K562 (cell line): ENCODE measurements around the gene BTD. TPM values are rescaled to one million over a fixed set of nuclear protein-coding genes. Genes with fewer than 3 reads are reported as not detected.

Experiments used
- ADNP ChIP-seq: fragments of 200-800 bp; sonication (Bioruptor generic); IDR thresholded peaks from 2 replicates; pipeline ENCODE4 v1.6.1; 2016; ENCODE audit warnings: missing genetic modification characterization, missing compliant biosample characterization
- BRF2 ChIP-seq: IDR thresholded peaks from 3 replicates; pipeline ENCODE4 v1.6.1; 2011; ENCODE audit warnings: borderline replicate concordance, mild to moderate bottlenecking; ENCODE audit not compliant: insufficient read length, insufficient read depth
- CHD1 ChIP-seq: fragments of 200-600 bp; sonication (generic); IDR thresholded peaks from one replicate; pipeline ENCODE4 v1.6.1; 2012; ENCODE audit warnings: mild to moderate bottlenecking, moderate library complexity, low read length, inconsistent platforms
- EWSR1 ChIP-seq: fragments of 450-650 bp; IDR thresholded peaks from 2 replicates; pipeline ENCODE4 v1.6.1; 2018; ENCODE audit warnings: borderline replicate concordance, mild to moderate bottlenecking, low read depth, moderate library complexity; ENCODE audit not compliant: partially characterized antibody
- FUS ChIP-seq: fragments of 200-400 bp; formaldehyde crosslinking; optimal IDR thresholded peaks from 2 replicates; pipeline ENCODE3; 2017; ENCODE audit warnings: low read depth, low read length
- GMEB1 ChIP-seq: fragments of 250-450 bp; sonication (Bioruptor Pico); IDR thresholded peaks from 2 replicates; pipeline ENCODE4 v1.4.0; 2020; ENCODE audit warnings: mild to moderate bottlenecking
- HDAC2 ChIP-seq: fragments of 450-650 bp; IDR thresholded peaks from 2 replicates; pipeline ENCODE4 v1.6.1; 2016; ENCODE audit warnings: mild to moderate bottlenecking
- ILF3 ChIP-seq: fragments of 450-650 bp; IDR thresholded peaks from 2 replicates; pipeline ENCODE4 v1.6.1; 2018; ENCODE audit warnings: antibody characterized with exemption, mild to moderate bottlenecking, moderate library complexity, borderline replicate concordance
- KAT8 ChIP-seq: fragments of 450-650 bp; IDR thresholded peaks from 2 replicates; pipeline ENCODE4 v1.6.1; 2016; ENCODE audit warnings: low read depth, mild to moderate bottlenecking
- NONO ChIP-seq, 2 experiments: fragments of 200-400 bp in 1 of 2; fragments of 450-650 bp in 1 of 2; formaldehyde crosslinking in 1 of 2; IDR thresholded peaks; 2 replicates each; pipeline ENCODE4 v1.6.1; 2017; ENCODE audit warnings: low read depth in 2 of 2, mild to moderate bottlenecking in 2 of 2, moderate library complexity in 2 of 2, low read length in 1 of 2
- NR0B1 ChIP-seq: fragments of 450-650 bp; IDR thresholded peaks from one replicate; pipeline ENCODE4 v1.6.1; 2018; ENCODE audit warnings: mild to moderate bottlenecking, moderate library complexity; ENCODE audit not compliant: partially characterized antibody
- NR2F6 ChIP-seq: fragments of 450-650 bp; formaldehyde crosslinking; IDR thresholded peaks from 2 replicates; pipeline ENCODE4 v1.4.0; 2020; ENCODE audit warnings: mild to moderate bottlenecking
- RBM34 ChIP-seq: fragments of 200-400 bp; formaldehyde crosslinking; IDR thresholded peaks from 2 replicates; pipeline ENCODE4 v1.6.1; 2018; ENCODE audit warnings: low read length, borderline replicate concordance; ENCODE audit not compliant: insufficient read depth
- RNF2 ChIP-seq: sonication (generic); IDR thresholded peaks from 2 replicates; pipeline ENCODE4 v1.6.1; 2016
- SAFB ChIP-seq: fragments of 200-400 bp; formaldehyde crosslinking; IDR thresholded peaks from 2 replicates; pipeline ENCODE4 v1.6.1; 2017; ENCODE audit warnings: low read depth, low read length, borderline replicate concordance
- SIX5 ChIP-seq, 2 experiments: IDR thresholded peaks; 2 replicates each; pipeline ENCODE4 v1.6.1; 2011; ENCODE audit warnings: low read length in 2 of 2, borderline replicate concordance in 1 of 2, low read depth in 1 of 2, mild to moderate bottlenecking in 1 of 2, moderate library complexity in 1 of 2; ENCODE audit not compliant: insufficient read depth in 1 of 2
- SMC3 ChIP-seq: conservative IDR thresholded peaks from 2 replicates; pipeline ENCODE4 v1.6.1; 2011; ENCODE audit warnings: low read depth, low read length, improper control_type of control experiment; ENCODE audit not compliant: insufficient read depth
- SP2 ChIP-seq: IDR thresholded peaks from 2 replicates; pipeline ENCODE4 v1.6.1; 2011; ENCODE audit warnings: mild to moderate bottlenecking, low read depth, low read length, moderate library complexity; ENCODE audit not compliant: poor library complexity, severe bottlenecking; ENCODE audit errors: extremely low read depth
- TAF7 ChIP-seq: fragments of 450-650 bp; IDR thresholded peaks from 2 replicates; pipeline ENCODE4 v1.6.1; 2016; ENCODE audit warnings: missing genetic modification characterization, missing compliant biosample characterization
- TCF7L2 ChIP-seq: fragments of 150-350 bp; IDR thresholded peaks from 2 replicates; pipeline ENCODE4 v1.6.1; 2016; ENCODE audit warnings: low read depth, mild to moderate bottlenecking, low read length, moderate library complexity
- ZBTB1 ChIP-seq: sonication (generic); formaldehyde crosslinking; IDR thresholded peaks from 2 replicates; pipeline ENCODE4 v1.8.1; 2023; ENCODE audit warnings: missing genetic modification reagents, low read depth, mild to moderate bottlenecking, borderline replicate concordance
- ZBTB7A ChIP-seq: IDR thresholded peaks from 2 replicates; pipeline ENCODE4 v1.6.1; 2011; ENCODE audit warnings: low read depth, mild to moderate bottlenecking, low read length, moderate library complexity, borderline replicate concordance; ENCODE audit not compliant: control insufficient read depth
- ZNF253 ChIP-seq: fragments of 250-450 bp; sonication (Bioruptor Pico); conservative IDR thresholded peaks from 2 replicates; pipeline ENCODE4 v1.6.1; 2021; ENCODE audit warnings: mild to moderate bottlenecking
- ZNF280A ChIP-seq: fragments of 450-650 bp; IDR thresholded peaks from 2 replicates; pipeline ENCODE4 v1.6.1; 2018; ENCODE audit warnings: mild to moderate bottlenecking, low read depth; ENCODE audit not compliant: partially characterized antibody
- polyA plus RNA-seq, 8 experiments: library from polyadenylated mRNA; depleted of rRNA in 4 of 8; stranded (reverse) in 5 of 8; unstranded in 3 of 8; fragments of >200 nt; fragmentation: Nextera tagmentation in 2 of 8; fragmentation: Illumina TruSeq in 1 of 8; extraction: Ambion mirVana in 2 of 8; extraction: Trizol in 1 of 8; gene quantifications; 2 replicates each; pipeline versions ENCODE4 v1.2.1 to v1.2.3, GENCODE V29; 2011 to 2014; ENCODE audit warnings: inconsistent platforms in 1 of 8, missing spikeins in 1 of 8
- total RNA-seq, 7 experiments: library from RNA; depleted of rRNA in 6 of 7; stranded (reverse); fragments of >200 nt in 6 of 7; fragmentation: Illumina TruSeq in 2 of 7; extraction: Trizol in 2 of 7; gene quantifications; 2 replicates each; pipeline versions ENCODE4 v1.2.1 to v1.2.3, GENCODE V29; 2011 to 2021; ENCODE audit warnings: low replicate concordance in 1 of 7

Gene BTD
- total and polyA plus RNA-seq, 9 of the 15 experiments (the other 6 are each of a cell fraction or from before 2014, with no cell fraction given): 6.6 to 26.2 (median 10.6) TPM

- peak; percentile 80 for TF ChIP-seq GMEB1 (CRISPR knock-in tag)
- no peak for TF ChIP-seq NONO (IDR thresholded peaks at IDR 0.05; ENCODE audit: low read depth in 2 of 2, low read length in 1 of 2)
- TF ChIP-seq SP2: no peak
- no peak for TF ChIP-seq ILF3
- TF ChIP-seq ADNP (tag): no peak
- TF ChIP-seq SAFB: no peak
- no peak for TF ChIP-seq ZBTB7A
- no peak for TF ChIP-seq EWSR1
- TF ChIP-seq TAF7 (tag): no peak
- no peak for TF ChIP-seq SIX5 (IDR thresholded peaks at IDR 0.05; ENCODE audit: borderline replicate concordance in 1 of 2, insufficient read depth in 1 of 2, low read depth in 1 of 2, low read length in 2 of 2)
- no peak for TF ChIP-seq BRF2
- no peak for TF ChIP-seq ZBTB1 (CRISPR knock-in tag)
- peak; percentile 94 for TF ChIP-seq ZNF253
- TF ChIP-seq FUS: no peak
- TF ChIP-seq TCF7L2: no peak
- TF ChIP-seq RBM34: no peak
- no peak for TF ChIP-seq ZNF280A
- TF ChIP-seq HDAC2: no peak
- no peak for TF ChIP-seq NR0B1
- TF ChIP-seq NR2F6 (CRISPR knock-in tag): peak; percentile 97
- TF ChIP-seq CHD1: no peak
- no peak for TF ChIP-seq RNF2
- TF ChIP-seq KAT8: no peak
- no peak for TF ChIP-seq SMC3
These were observed 9.6 kb upstream of the BTD start (continued) for GRCh38 chr3:15591928-15592327.
